Naive thymus-derived CD8-positive, alpha-beta T cell (primary cell): ENCODE results near the gene RNF44. TPM values are rescaled to one million over a fixed set of nuclear protein-coding genes. Genes with fewer than 3 reads are reported as not detected.

ENCODE experiments used
- ATAC-seq, 2 donors: fragments of 150-1000 bp; cut with Tn5 transposase in 1 of 2; sonication (Bioruptor Pico), chemical (Tn5 transposase) in 1 of 2; 1 replicate in 1 of 2; 2 replicates in 1 of 2; pipeline ENCODE4 v1.10.0; 2021; ENCODE audit warnings: mild to moderate bottlenecking in 2 of 2, moderate library complexity in 2 of 2
- POLR2A ChIA-PET: fragments of 350-600 bp; sonication (Branson Sonifier 250); formaldehyde crosslinking; loops from one replicate; lab custom pipeline; 2021; ENCODE audit warnings: antibody characterized with exemption; lab: Charles Lee
- DNase-seq, 10 donors: peaks; one replicate each; pipeline versions ENCODE4 v3.0.0 to v3.0.0-alpha.2; 2020 to 2022
- H3K27ac Mint-ChIP-seq, 10 donors: one replicate each; pipeline ENCODE4 v1.8.0; 2020 to 2022; ENCODE audit warnings: mild to moderate bottlenecking in 10 of 10, mixed read lengths in 10 of 10, moderate library complexity in 4 of 10, inconsistent platforms in 1 of 10
- H3K27me3 Mint-ChIP-seq, 5 donors: one replicate each; pipeline ENCODE4 v1.8.0; 2021 to 2022; ENCODE audit warnings: mixed read lengths in 5 of 5
- H3K36me3 Mint-ChIP-seq, 3 donors: one replicate each; pipeline ENCODE4 v1.8.0; 2020 to 2022; ENCODE audit warnings: mixed read lengths in 3 of 3, mild to moderate bottlenecking in 2 of 3, inconsistent platforms in 1 of 3
- H3K4me1 Mint-ChIP-seq, 4 donors: one replicate each; pipeline ENCODE4 v1.8.0; 2021 to 2022; ENCODE audit warnings: mixed read lengths in 4 of 4
- H3K4me3 Mint-ChIP-seq, 10 donors: one replicate each; pipeline ENCODE4 v1.8.0; 2020 to 2022; ENCODE audit warnings: mild to moderate bottlenecking in 10 of 10, mixed read lengths in 10 of 10, moderate library complexity in 6 of 10, inconsistent platforms in 1 of 10
- H3K9me3 Mint-ChIP-seq, 9 donors: one replicate each; pipeline ENCODE4 v1.8.0; 2020 to 2022; ENCODE audit warnings: mixed read lengths in 9 of 9, mild to moderate bottlenecking in 3 of 9, inconsistent platforms in 1 of 9, moderate library complexity in 1 of 9
- polyA plus RNA-seq, 3 donors: library from polyadenylated mRNA; unstranded; fragments of 300-500 nt; fragmentation: Illumina TruSeq; gene quantifications; one replicate each; pipeline ENCODE4 v1.2.3, GENCODE V29; 2021
- total RNA-seq, 8 experiments: library from RNA in 2 of 8; stranded (reverse) in 2 of 8; gene quantifications; one replicate each; pipeline ENCODE4 v1.2.3 and lab custom pipeline; 2021 to 2026

RNF44 gene
- total RNA-seq (100 to 1,000 TPM; 271 to 281 TPM), polyA plus RNA-seq (1 to 10 TPM; 1.2 to 4.1 (median 3.2) TPM), total RNA-seq (lab: John Stamatoyannopoulos, UW) (29.2 to 113 (median 98.5) reads per million in 6 experiments)

DNA sequence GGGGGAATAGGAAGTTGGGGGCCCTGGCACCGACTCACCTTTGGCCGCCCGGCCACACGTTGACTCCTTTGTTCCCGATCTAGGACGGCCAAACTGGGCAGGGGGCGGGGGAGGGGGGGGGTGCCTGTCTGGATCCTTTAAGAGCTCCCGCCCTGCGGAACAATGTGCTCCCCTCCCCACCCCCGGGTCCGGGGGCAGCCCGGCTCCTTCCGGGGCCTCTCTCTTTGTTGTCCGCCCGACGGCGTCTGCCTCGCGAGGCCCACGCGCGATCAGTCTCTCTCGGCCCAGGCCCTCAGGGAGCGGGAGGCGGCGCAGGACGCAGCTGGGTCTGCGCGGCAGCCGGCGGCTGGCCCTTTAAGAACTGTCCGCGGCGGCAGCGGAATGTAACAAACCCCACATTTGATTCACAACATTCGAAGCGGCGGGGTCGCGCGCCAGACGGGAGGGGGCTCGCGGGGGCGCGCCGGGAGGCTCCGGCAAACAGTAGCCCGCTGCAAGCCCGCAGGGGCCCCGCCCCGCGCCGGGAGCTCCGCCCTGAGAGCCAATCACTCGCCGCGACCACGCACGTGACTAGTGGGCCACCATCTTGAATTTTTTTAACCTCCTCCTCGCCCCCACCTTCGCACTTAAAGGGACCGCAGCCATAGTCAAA lies at the start of gene RNF44:
RNF44 (minus strand) TSS at position 501 of the 652 bp plus-strand sequence. CDS start 4,930 bp downstream, outside the sequence.
- H3K27ac Mint-ChIP-seq: peak within 1 kb of the TSS; percentile 97 to 100 (median 100)
- DNase-seq (peak in 9 of 10 donors; percentile 97 to 100 (median 99)), ATAC-seq (peak; percentile 57 to 69)
- POLR2A ChIA-PET: interaction anchor here (0.6 to 18.0 kb wide), 25 partner anchors 10 to 1057 kb away, joined by 3 to 531 read pairs (median 6); partner anchors contain the start of genes CDHR2, CLTB, EIF4E1B and FAF2
- peaks cover 49 to 76% (median 68%) of the 10 kb centered on the region in 4 donors for H3K4me1 Mint-ChIP-seq
- peaks cover 7 to 14% (median 8%) of the 10 kb centered on the region in 3 donors for H3K36me3 Mint-ChIP-seq
- no peaks in the 10 kb centered on the region for H3K27me3 Mint-ChIP-seq
- H3K4me3 Mint-ChIP-seq: peak within 1 kb of the TSS; percentile 94 to 100 (median 98)
- H3K9me3 Mint-ChIP-seq: no peaks in the 10 kb centered on the region

DNA sequence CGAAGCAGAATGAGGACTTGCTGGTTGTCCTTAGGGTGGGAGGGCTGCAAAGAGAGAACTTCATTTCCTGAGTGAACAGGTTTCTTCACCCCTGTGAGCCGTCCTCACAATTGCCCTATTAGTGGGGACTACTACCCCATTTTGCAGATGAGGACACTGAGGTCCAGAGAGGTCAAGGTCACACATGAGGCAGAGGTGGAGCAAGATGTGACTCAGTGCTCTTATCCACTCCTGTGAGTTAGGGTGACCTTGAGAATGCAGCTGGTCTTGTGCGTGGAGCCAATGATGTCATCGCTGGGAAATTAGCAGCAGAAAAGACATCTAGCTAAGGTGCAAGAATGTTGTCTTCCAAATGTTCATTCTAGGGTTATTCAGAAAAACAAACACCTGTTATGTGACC lies 45.9 kb upstream of the RNF44 start:
- no peak overlapping the region for H3K4me3 Mint-ChIP-seq
- no peak for DNase-seq
- no peak overlapping the region for H3K27ac Mint-ChIP-seq
- peaks cover 0 to 2% (median 0%) of the 10 kb centered on the region in 4 donors for H3K4me1 Mint-ChIP-seq
- H3K27me3 Mint-ChIP-seq: peaks cover 0 to 2% (median 0%) of the 10 kb centered on the region in 5 donors
- H3K36me3 Mint-ChIP-seq: peaks cover 0 to 7% (median 7%) of the 10 kb centered on the region in 3 donors
- POLR2A ChIA-PET: no interaction called here
- no peak for ATAC-seq
- H3K9me3 Mint-ChIP-seq: peaks cover 0 to 26% (median 6%) of the 10 kb centered on the region in 9 donors

DNA sequence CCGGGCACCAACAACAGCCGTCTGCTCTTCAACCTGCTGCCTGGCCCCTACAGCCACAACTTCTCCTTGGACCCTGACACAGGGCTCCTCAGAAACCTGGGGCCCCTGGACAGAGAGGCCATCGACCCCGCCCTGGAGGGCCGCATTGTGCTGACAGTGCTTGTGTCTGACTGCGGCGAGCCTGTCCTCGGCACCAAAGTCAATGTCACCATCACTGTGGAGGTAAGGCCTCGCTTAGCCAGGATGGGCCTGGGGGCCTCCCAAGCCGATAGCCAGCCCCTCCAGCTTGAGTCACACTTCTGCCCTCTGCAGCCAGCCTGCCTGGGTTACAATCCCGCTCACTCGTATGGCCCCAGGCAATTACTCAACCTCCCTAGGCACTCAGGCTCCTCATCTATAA lies 44.2 kb upstream of the RNF44 start:
- Mint-ChIP-seq H3K4me1 (peaks cover 0 to 2% (median 0%) of the 10 kb centered on the region in 4 donors), H3K4me3 (no peak overlapping the region), H3K27me3 (no peaks in the 10 kb centered on the region), H3K9me3 (peaks cover 0 to 26% (median 6%) of the 10 kb centered on the region in 9 donors), H3K36me3 (peaks cover 0 to 7% (median 7%) of the 10 kb centered on the region in 3 donors), H3K27ac (no peak overlapping the region)
- POLR2A ChIA-PET: no interaction called here
- ATAC-seq (no peak), DNase-seq (no peak)

DNA sequence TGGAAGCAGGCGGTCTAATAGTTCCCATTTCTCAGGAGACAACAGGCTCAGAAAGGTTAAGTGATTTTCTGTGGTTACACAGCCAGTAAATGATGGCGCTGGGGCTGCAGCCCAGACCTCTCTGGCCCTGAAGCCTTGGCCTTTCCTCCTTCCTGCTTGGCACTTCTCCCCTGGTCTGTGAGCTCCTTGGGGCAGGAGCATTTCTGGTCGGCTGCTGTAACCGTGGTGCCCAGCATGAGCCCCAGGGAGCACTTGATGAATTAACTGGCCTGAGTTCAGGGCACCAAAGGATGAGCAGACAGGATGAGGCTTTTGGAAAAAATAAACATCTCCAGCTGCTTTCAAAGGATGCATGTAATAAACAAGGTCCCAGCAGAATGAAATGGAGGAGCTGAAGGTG lies 42.1 kb upstream of the RNF44 start:
- peaks cover 0 to 11% (median 0%) of the 10 kb centered on the region in 9 donors for H3K9me3 Mint-ChIP-seq
- DNase-seq (no peak), ATAC-seq (no peak)
- H3K36me3 Mint-ChIP-seq: no peaks in the 10 kb centered on the region
- H3K4me3 Mint-ChIP-seq: no peak overlapping the region
- POLR2A ChIA-PET: interaction anchor here (0.8 to 1.8 kb wide), 3 partner anchors 42 to 83 kb away, joined by 3 to 6 read pairs (median 4); partner anchors contain the start of gene RNF44
- peaks cover 0 to 4% (median 0%) of the 10 kb centered on the region in 4 donors for H3K4me1 Mint-ChIP-seq
- no peak overlapping the region for H3K27ac Mint-ChIP-seq
- H3K27me3 Mint-ChIP-seq: no peaks in the 10 kb centered on the region

DNA sequence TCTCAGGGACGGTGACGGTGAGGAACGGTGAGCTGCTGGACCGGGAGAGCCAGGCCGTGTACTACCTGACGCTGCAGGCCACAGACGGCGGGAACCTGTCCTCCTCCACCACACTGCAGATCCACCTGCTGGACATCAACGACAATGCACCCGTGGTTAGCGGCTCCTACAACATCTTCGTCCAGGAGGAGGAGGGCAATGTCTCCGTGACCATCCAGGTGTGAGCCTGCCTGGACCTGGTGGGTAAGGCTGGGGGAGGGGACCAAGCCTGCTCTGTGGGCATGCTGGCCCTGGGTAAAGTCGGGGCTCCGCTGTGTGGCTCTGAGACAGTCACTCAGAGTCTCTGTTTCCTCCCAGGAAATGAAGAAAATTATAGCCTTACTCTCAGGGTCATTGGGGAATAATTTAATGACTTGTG lies 41.2 kb upstream of the RNF44 start:
- H3K36me3 Mint-ChIP-seq: no peaks in the 10 kb centered on the region
- no peak overlapping the region for H3K4me3 Mint-ChIP-seq
- ATAC-seq (peak; percentile 30 to 76), DNase-seq (peak in 8 of 10 donors; percentile 10 to 73 (median 33))
- no peaks in the 10 kb centered on the region for H3K27me3 Mint-ChIP-seq
- peaks cover 3 to 11% (median 5%) of the 10 kb centered on the region in 4 donors for H3K4me1 Mint-ChIP-seq
- H3K9me3 Mint-ChIP-seq: peaks cover 0 to 3% (median 0%) of the 10 kb centered on the region in 9 donors
- peak overlapping the region in 2 of 10 donors; percentile 75 to 84 for H3K27ac Mint-ChIP-seq
- POLR2A ChIA-PET: interaction anchor here (0.6 to 1.8 kb wide), 3 partner anchors 41 to 115 kb away, joined by 4 to 6 read pairs (median 5); partner anchors contain the start of gene RNF44

DNA sequence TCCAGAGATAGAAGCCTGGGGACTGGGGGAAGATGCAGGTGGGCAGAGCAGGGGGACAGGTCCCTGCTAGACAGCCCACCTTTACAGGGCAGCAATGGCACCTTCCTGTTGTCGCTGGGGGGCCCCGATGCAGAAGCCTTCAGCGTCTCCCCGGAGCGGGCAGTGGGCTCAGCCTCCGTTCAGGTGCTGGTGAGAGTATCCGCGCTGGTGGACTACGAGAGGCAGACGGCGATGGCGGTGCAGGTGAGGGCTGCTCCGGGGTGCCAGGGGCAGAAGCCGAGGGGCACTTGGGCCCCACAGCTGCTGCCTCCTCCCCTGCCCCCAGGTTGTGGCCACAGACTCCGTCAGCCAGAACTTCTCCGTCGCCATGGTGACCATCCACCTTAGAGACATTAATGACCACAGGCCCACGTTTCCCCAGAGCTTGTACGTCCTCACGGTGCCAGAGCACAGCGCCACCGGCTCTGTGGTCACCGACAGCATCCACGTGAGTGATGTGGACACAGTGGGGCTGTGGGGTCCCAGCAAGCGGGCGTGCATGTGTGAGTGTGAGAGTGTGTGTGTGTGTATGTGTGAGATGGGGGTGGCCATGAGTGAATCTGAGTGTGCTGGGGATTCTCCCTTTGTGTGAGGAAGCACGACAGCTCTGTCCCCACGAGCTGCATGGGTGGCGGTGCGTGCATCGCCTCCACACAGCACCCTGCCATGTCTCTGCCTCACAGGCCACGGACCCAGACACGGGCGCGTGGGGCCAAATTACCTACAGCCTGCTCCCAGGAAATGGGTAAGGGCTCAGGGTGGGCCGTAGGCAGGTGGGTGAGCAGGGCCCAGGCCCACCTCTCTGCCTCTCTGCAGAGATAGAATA lies 40.3 kb upstream of the RNF44 start:
- Mint-ChIP-seq H3K36me3 (no peaks in the 10 kb centered on the region), H3K27me3 (no peaks in the 10 kb centered on the region), H3K9me3 (no peaks in the 10 kb centered on the region), H3K4me3 (no peak overlapping the region), H3K4me1 (peaks cover 3 to 11% (median 6%) of the 10 kb centered on the region in 4 donors), H3K27ac (no peak overlapping the region)
- DNase-seq: no peak
- POLR2A ChIA-PET: interaction anchor here (1.8 kb wide), 1 partner anchor 40 kb away, joined by 6 read pairs; the partner anchor contains the start of gene RNF44
- no peak for ATAC-seq

DNA sequence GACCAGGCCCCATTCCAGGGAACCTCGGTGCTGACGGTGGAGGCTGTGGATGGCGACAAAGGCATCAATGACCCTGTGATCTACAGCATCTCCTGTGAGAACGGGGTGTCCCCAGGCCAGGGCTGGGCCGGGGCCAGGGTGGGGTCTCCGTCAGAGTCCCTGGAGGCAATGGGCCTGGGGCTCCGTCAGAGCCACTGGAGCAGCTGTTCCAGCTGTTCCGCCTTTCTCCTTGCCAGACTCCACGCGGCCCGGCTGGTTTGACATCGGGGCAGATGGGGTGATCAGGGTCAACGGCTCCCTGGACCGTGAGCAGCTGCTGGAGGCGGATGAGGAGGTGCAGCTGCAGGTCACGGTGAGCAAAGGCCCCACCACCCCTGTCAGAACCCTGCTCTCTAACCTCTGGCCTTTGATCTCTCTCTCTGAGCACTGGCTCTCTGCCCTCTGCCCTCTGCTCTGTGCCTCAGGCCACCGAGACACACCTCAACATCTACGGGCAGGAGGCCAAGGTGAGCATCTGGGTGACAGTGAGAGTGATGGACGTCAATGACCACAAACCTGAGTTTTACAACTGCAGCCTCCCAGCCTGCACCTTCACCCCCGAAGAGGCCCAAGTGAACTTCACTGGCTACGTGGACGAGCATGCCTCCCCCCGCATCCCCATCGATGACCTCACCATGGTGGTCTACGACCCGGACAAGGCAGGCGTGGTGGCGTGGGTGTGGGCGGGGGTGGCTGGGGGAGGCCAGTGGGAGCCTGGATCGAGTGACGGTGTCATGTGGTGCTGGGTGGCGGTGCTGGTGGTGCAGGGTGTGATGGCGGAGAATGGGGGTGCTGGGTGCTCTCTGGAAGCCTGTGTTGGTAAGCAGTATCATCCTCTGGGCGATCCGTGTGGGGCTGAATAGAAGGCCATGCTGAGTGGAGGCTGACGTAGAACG lies 38.6 kb upstream of the RNF44 start:
- no peaks in the 10 kb centered on the region for H3K36me3 Mint-ChIP-seq
- H3K4me1 Mint-ChIP-seq: peaks cover 3 to 11% (median 6%) of the 10 kb centered on the region in 4 donors
- POLR2A ChIA-PET: interaction anchor here (3.3 kb wide), 1 partner anchor 32 kb away, joined by 15 read pairs; no protein-coding TSS in a partner anchor
- H3K27me3 Mint-ChIP-seq: peaks cover 0 to 3% (median 0%) of the 10 kb centered on the region in 5 donors
- peak overlapping the region in 2 of 10 donors; percentile 27 to 36 for H3K27ac Mint-ChIP-seq
- DNase-seq (no peak), ATAC-seq (no peak)
- H3K9me3 Mint-ChIP-seq: no peaks in the 10 kb centered on the region
- H3K4me3 Mint-ChIP-seq: no peak overlapping the region

DNA sequence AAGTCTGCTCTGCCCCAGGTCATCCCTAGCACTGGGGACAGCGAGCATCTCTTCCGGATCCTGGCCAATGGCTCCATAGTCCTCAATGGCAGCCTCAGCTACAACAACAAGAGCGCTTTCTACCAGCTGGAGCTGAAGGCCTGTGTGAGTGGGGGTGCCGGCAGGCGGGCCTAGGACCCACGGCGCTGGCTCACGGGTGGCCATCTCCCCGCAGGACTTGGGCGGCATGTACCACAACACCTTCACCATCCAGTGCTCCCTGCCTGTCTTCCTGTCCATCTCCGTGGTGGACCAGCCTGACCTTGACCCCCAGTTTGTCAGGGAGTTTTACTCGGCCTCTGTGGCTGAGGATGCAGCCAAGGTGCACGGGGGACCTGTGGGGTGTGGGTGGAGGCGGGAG lies 37.9 kb upstream of the RNF44 start:
- Mint-ChIP-seq H3K4me3 (no peak overlapping the region), H3K4me1 (peaks cover 3 to 11% (median 6%) of the 10 kb centered on the region in 4 donors), H3K36me3 (no peaks in the 10 kb centered on the region), H3K9me3 (no peaks in the 10 kb centered on the region), H3K27ac (no peak overlapping the region), H3K27me3 (peaks cover 0 to 3% (median 0%) of the 10 kb centered on the region in 5 donors)
- POLR2A ChIA-PET: interaction anchor here (1.8 to 3.3 kb wide), 2 partner anchors 31 to 158 kb away, joined by 5 to 15 read pairs; partner anchors contain the start of gene CLTB
- DNase-seq: no peak
- ATAC-seq: no peak

DNA sequence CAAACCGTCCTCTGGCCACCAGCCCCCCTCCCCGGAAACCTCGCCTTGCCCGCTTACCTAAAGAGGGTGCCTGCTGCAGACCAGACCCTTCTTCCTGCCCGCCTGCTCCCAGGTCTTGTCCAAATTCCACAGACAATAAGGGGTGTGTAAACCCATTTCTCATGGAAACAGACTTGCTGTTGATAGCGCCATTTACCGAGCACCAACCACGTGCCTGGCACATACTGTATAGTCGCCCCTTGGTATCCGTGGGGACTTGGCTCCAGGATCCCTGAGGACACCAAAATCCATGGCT lies 37.0 kb upstream of the RNF44 start:
- Mint-ChIP-seq H3K36me3 (no peaks in the 10 kb centered on the region), H3K4me1 (peaks cover 3 to 12% (median 6%) of the 10 kb centered on the region in 4 donors), H3K9me3 (no peaks in the 10 kb centered on the region), H3K4me3 (no peak overlapping the region), H3K27me3 (peaks cover 0 to 5% (median 0%) of the 10 kb centered on the region in 5 donors), H3K27ac (peak overlapping the region in 1 of 10 donors; percentile 28)
- DNase-seq (no peak), ATAC-seq (no peak)
- POLR2A ChIA-PET: interaction anchor here (1.0 to 3.3 kb wide), 4 partner anchors 30 to 158 kb away, joined by 3 to 15 read pairs (median 7); partner anchors contain the start of gene CLTB

DNA sequence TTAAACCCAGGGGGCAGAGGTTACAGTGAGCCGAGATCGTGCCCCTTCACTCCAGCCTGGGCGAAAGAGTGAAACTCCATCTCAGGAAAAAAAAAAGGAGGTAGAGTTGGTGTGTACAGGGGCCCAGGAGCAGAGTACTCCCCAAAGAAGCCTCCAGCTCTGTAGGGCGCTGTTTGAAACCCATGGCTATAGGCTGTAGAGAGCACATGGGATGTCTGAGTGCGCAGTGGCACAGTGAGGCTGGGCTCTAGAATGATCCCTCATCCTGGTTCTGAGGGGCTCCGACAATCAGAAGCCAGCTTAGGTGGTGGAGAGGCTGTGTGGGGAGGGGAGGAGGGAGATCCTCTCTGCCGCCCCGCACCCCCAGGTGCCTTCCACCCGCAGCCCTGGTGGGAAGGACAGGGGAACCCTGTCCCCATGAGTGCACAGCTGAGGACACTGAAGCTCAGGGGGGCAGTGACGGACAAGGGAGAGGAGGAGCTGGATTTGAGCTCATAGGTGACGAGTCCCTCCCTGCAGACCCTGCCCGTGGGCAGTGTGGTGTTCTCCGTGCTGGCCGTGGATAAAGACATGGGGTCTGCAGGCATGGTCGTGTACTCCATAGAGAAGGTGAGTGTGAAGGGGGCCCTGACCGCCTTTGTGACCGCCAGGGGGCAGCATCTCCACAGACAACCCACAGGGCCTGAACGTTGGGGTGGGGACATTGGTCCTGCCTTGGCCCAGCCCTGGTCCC lies 36.5 kb upstream of the RNF44 start:
- ATAC-seq (peak; percentile 92 to 95), DNase-seq (peak; percentile 44 to 87 (median 74))
- H3K9me3 Mint-ChIP-seq: no peaks in the 10 kb centered on the region
- H3K27ac Mint-ChIP-seq: peak overlapping the region in 1 of 10 donors; percentile 28
- H3K27me3 Mint-ChIP-seq: peaks cover 0 to 5% (median 0%) of the 10 kb centered on the region in 5 donors
- no peak overlapping the region for H3K4me3 Mint-ChIP-seq
- peaks cover 3 to 12% (median 6%) of the 10 kb centered on the region in 4 donors for H3K4me1 Mint-ChIP-seq
- H3K36me3 Mint-ChIP-seq: no peaks in the 10 kb centered on the region
- POLR2A ChIA-PET: interaction anchor here (0.5 to 3.3 kb wide), 7 partner anchors 12 to 157 kb away, joined by 3 to 15 read pairs (median 4); partner anchors contain the start of gene CLTB

DNA sequence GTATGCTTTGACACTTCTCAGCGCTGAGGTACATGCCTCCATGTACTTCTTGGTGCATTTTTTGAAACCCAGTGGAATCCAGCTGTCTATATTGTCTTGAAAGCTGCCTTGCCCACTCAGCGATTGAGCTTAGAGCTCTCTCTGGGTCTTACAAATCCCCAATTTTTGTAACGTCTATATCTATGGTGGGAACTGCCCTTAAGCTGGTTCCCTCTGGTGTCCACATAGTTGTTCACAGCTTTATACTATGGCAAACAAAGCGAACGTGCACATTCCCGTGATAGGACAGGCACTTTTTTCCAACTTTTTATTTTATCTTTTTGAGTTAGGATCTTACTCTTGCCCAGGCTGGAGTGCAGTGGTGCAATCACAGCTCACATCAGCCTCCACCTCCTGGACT lies 32.8 kb upstream of the RNF44 start:
- Mint-ChIP-seq H3K4me1 (peaks cover 3 to 10% (median 6%) of the 10 kb centered on the region in 4 donors), H3K27me3 (peaks cover 0 to 5% (median 0%) of the 10 kb centered on the region in 5 donors), H3K9me3 (no peaks in the 10 kb centered on the region), H3K36me3 (no peaks in the 10 kb centered on the region), H3K4me3 (no peak overlapping the region), H3K27ac (no peak overlapping the region)
- no peak for DNase-seq
- no peak for ATAC-seq
- POLR2A ChIA-PET: interaction anchor here (0.6 to 1.3 kb wide), 5 partner anchors 26 to 46 kb away, joined by 3 to 5 read pairs (median 4); no protein-coding TSS in a partner anchor
